DND-41 (cell line): ENCODE data around the gene ALG3.

Experiments
- ATAC-seq: fragments of 200-7000 bp; cut with Tn5 transposase; 3 replicates; pipeline ENCODE4 v1.9.1; 2021; ENCODE audit warnings: low read depth; ENCODE audit not compliant: insufficient read depth
- DNase-seq: peaks from one replicate; pipeline ENCODE4 v3.0.0-alpha.2; 2020
- H2AFZ ChIP-seq: 2 replicates; pipeline ENCODE4 v1.6.0; 2012; ENCODE audit warnings: low read depth, low read length
- H3K27ac ChIP-seq: 2 replicates; pipeline ENCODE4 v1.5.1; 2012; ENCODE audit warnings: low read length, inconsistent platforms
- H3K27me3 ChIP-seq: fragments of 200-600 bp; sonication (generic); 2 replicates; pipeline ENCODE4 v1.6.0; 2012; ENCODE audit warnings: low read length, mild to moderate bottlenecking, inconsistent platforms; ENCODE audit not compliant: insufficient read depth, poor library complexity
- H3K36me3 ChIP-seq: 2 replicates; pipeline ENCODE4 v1.5.1; 2012; ENCODE audit warnings: low read length, inconsistent platforms; ENCODE audit not compliant: insufficient read depth
- H3K4me1 ChIP-seq: 2 replicates; pipeline ENCODE4 v1.5.1; 2012; ENCODE audit warnings: mild to moderate bottlenecking, low read length; ENCODE audit not compliant: insufficient read depth
- H3K4me2 ChIP-seq: 2 replicates; pipeline ENCODE4 v1.6.0; 2012; ENCODE audit warnings: mild to moderate bottlenecking, moderate library complexity, low read length, inconsistent platforms; ENCODE audit not compliant: insufficient read depth
- H3K4me3 ChIP-seq, 2 experiments: fragments of 200-600 bp in 1 of 2; shearing (Covaris generic) in 1 of 2; 2 replicates each; pipeline ENCODE4 v1.5.1; 2012 to 2016; ENCODE audit warnings: inconsistent platforms in 2 of 2, low read length in 2 of 2, mild to moderate bottlenecking in 2 of 2, low read depth in 1 of 2, moderate library complexity in 1 of 2
- H3K79me2 ChIP-seq: 2 replicates; pipeline ENCODE4 v1.6.0; 2012; ENCODE audit warnings: low read length, inconsistent platforms; ENCODE audit not compliant: insufficient read depth
- H3K9ac ChIP-seq: 2 replicates; pipeline ENCODE4 v1.6.0; 2012; ENCODE audit warnings: low read depth, mild to moderate bottlenecking, inconsistent platforms, low read length, moderate library complexity
- H3K9me3 ChIP-seq: 2 replicates; pipeline ENCODE4 v1.5.1; 2012; ENCODE audit warnings: low read length, moderate library complexity, mild to moderate bottlenecking, inconsistent platforms; ENCODE audit not compliant: insufficient read depth, severe bottlenecking
- H4K20me1 ChIP-seq: 2 replicates; pipeline ENCODE4 v1.6.0; 2012; ENCODE audit warnings: low read length; ENCODE audit not compliant: insufficient read depth
- CTCF ChIP-seq: IDR thresholded peaks from 2 replicates; pipeline ENCODE4 v1.5.1; 2012; ENCODE audit warnings: borderline replicate concordance, low read length, moderate library complexity, mild to moderate bottlenecking; ENCODE audit not compliant: poor library complexity, severe bottlenecking; ENCODE audit errors: extremely low read depth
- EZH2 ChIP-seq: IDR thresholded peaks from 3 replicates; pipeline ENCODE4 v1.6.1; 2012; ENCODE audit warnings: borderline replicate concordance, low read depth, mild to moderate bottlenecking, moderate library complexity, low read length, inconsistent platforms; ENCODE audit not compliant: severe bottlenecking

The ALG3 gene

GRCh38 chr3:184211718-184212117, 37.0 kb downstream of the ALG3 start:
- Histone ChIP-seq H3K79me2 (no peaks in the 10 kb centered on the region), H2AFZ (no peak overlapping the region), H3K36me3 (no peaks in the 10 kb centered on the region), H3K4me1 (no peaks in the 10 kb centered on the region), H3K9me3 (no peaks in the 10 kb centered on the region), H3K27me3 (peaks cover under 1% of the 10 kb centered on the region), H3K27ac (no peak overlapping the region), H3K9ac (no peak overlapping the region), H4K20me1 (no peaks in the 10 kb centered on the region), H3K4me2 (no peak overlapping the region), H3K4me3 (no peak overlapping the region)
- TF ChIP-seq CTCF (no peak), EZH2 (no peak)
- DNase-seq (no peak), ATAC-seq (no peak)

GRCh38 chr3:184211297-184211696, 37.5 kb downstream of the ALG3 start:
- H3K4me1 ChIP-seq = no peaks in the 10 kb centered on the region
- H3K36me3 ChIP-seq = no peaks in the 10 kb centered on the region
- H3K79me2 ChIP-seq = no peaks in the 10 kb centered on the region
- H2AFZ ChIP-seq = no peak overlapping the region
- H3K27ac ChIP-seq = no peak overlapping the region
- H4K20me1 ChIP-seq = no peaks in the 10 kb centered on the region
- H3K4me3 ChIP-seq = no peak overlapping the region
- H3K27me3 ChIP-seq = peaks cover 4% of the 10 kb centered on the region
- no peak overlapping the region for H3K9ac ChIP-seq
- ATAC-seq (no peak), DNase-seq (no peak)
- H3K4me2 ChIP-seq = no peak overlapping the region
- no peaks in the 10 kb centered on the region for H3K9me3 ChIP-seq
- no peak for TF ChIP-seq CTCF
- TF ChIP-seq EZH2 = no peak

- Histone ChIP-seq H3K79me2 (no peaks in the 10 kb centered on the region), H2AFZ (no peak overlapping the region), H3K36me3 (no peaks in the 10 kb centered on the region), H3K27me3 (peaks cover 4% of the 10 kb centered on the region), H4K20me1 (no peaks in the 10 kb centered on the region), H3K27ac (no peak overlapping the region), H3K4me1 (no peaks in the 10 kb centered on the region), H3K9me3 (no peaks in the 10 kb centered on the region), H3K4me3 (no peak overlapping the region), H3K9ac (no peak overlapping the region), H3K4me2 (no peak overlapping the region)
- TF ChIP-seq CTCF (no peak), EZH2 (no peak)
- DNase-seq (no peak), ATAC-seq (no peak)
Measured at GRCh38 chr3:184209146-184209923, 39.4 kb downstream of the ALG3 start.

- no peak for DNase-seq
- TF ChIP-seq CTCF = no peak
- no peak for TF ChIP-seq EZH2
- H3K79me2 ChIP-seq = no peaks in the 10 kb centered on the region
Measured at GRCh38 chr3:184203526-184203925, 45.2 kb downstream of the ALG3 start.

More at GRCh38 chr3:184203526-184203925, 45.2 kb downstream of the ALG3 start:
- no peak overlapping the region for H3K27ac ChIP-seq
- H3K36me3 ChIP-seq = no peaks in the 10 kb centered on the region
- no peak overlapping the region for H3K9ac ChIP-seq
- no peak overlapping the region for H3K4me2 ChIP-seq
- no peak overlapping the region for H2AFZ ChIP-seq
- no peaks in the 10 kb centered on the region for H3K9me3 ChIP-seq
- no peaks in the 10 kb centered on the region for H3K4me1 ChIP-seq
- ATAC-seq = no peak
- no peak overlapping the region for H3K4me3 ChIP-seq
- H3K27me3 ChIP-seq = peaks cover 4% of the 10 kb centered on the region
- H4K20me1 ChIP-seq = no peaks in the 10 kb centered on the region
